PFSK-1 (cell line): Measurements from ENCODE around the gene IGF2BP2.

Experiments
- POLR2AphosphoS5 ChIP-seq: IDR thresholded peaks from 2 replicates; pipeline ENCODE4 v1.6.1; 2012; ENCODE audit warnings: low read depth, mild to moderate bottlenecking, control low read depth, low read length, moderate library complexity
- SIN3A ChIP-seq: IDR thresholded peaks from 2 replicates; pipeline ENCODE4 v1.6.1; 2012; ENCODE audit warnings: mild to moderate bottlenecking, low read length, moderate library complexity, borderline replicate concordance; ENCODE audit not compliant: insufficient read depth
- TAF1 ChIP-seq: IDR thresholded peaks from 2 replicates; pipeline ENCODE4 v1.6.1; 2012; ENCODE audit warnings: low read length, control low read depth, borderline replicate concordance; ENCODE audit not compliant: insufficient read depth
- TF ChIP-seq, protein P1 (sequence below), 2 experiments: IDR thresholded peaks; 2 replicates each; pipeline versions ENCODE4 v1.6.1 to v1.8.0; 2011 to 2012; ENCODE audit warnings: low read depth in 2 of 2, low read length in 2 of 2, control low read depth in 1 of 2, inconsistent platforms in 1 of 2, mild to moderate bottlenecking in 1 of 2, moderate library complexity in 1 of 2; ENCODE audit not compliant: insufficient read depth in 1 of 2

DNA sequence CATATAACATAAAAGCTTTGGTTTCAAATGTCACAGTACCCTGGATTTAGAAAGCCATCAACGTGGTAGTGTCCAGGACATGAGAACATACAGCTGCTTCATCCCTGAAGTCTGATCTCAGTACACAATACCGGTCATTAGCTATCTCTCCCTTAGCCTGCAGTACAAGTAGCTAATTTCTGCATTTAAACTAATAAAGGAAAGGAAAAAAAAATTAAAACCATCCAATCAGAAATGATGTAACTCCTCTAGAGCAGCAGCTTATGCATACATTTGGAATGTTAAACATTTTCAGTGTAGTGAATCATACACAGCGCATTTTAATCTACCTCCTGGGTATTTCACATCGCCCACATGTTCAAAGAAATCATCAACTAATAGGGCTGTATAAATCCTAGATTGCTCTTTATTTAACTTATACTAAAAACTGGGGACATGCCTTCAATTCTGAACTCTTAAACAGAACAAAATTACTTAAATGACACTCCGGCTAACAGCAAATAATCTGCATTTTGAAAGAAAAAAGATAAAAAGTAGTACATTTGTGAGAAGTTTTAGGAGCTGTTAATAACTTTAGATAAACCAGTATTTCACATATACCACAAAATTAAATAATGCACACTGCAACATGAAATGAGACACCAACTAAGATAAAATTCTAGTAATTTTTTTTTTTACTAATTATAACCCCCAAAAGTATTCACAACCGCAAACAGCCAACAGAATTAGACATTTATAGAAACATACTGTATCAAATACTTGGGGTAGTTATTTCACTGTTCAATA is 3.7 kb downstream of the IGF2BP2 start:
- TF ChIP-seq TAF1 (no peak), SIN3A (no peak), POLR2AphosphoS5 (no peak)
- TF ChIP-seq, protein P1, sequence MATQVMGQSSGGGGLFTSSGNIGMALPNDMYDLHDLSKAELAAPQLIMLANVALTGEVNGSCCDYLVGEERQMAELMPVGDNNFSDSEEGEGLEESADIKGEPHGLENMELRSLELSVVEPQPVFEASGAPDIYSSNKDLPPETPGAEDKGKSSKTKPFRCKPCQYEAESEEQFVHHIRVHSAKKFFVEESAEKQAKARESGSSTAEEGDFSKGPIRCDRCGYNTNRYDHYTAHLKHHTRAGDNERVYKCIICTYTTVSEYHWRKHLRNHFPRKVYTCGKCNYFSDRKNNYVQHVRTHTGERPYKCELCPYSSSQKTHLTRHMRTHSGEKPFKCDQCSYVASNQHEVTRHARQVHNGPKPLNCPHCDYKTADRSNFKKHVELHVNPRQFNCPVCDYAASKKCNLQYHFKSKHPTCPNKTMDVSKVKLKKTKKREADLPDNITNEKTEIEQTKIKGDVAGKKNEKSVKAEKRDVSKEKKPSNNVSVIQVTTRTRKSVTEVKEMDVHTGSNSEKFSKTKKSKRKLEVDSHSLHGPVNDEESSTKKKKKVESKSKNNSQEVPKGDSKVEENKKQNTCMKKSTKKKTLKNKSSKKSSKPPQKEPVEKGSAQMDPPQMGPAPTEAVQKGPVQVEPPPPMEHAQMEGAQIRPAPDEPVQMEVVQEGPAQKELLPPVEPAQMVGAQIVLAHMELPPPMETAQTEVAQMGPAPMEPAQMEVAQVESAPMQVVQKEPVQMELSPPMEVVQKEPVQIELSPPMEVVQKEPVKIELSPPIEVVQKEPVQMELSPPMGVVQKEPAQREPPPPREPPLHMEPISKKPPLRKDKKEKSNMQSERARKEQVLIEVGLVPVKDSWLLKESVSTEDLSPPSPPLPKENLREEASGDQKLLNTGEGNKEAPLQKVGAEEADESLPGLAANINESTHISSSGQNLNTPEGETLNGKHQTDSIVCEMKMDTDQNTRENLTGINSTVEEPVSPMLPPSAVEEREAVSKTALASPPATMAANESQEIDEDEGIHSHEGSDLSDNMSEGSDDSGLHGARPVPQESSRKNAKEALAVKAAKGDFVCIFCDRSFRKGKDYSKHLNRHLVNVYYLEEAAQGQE (IDR thresholded peaks at IDR 0.05; ENCODE audit: insufficient read depth in 1 of 2, low read depth in 2 of 2, low read length in 2 of 2): no peak
